Smooth muscle cell (in vitro differentiated cells): ENCODE data around the gene APP. TPM values are rescaled to one million over a fixed set of nuclear protein-coding genes. Genes with fewer than 3 reads are reported as not detected.

ENCODE experiments used
- DNase-seq: peaks from one replicate; lab custom pipeline; 2025; ENCODE audit not compliant: unreplicated experiment; lab: John Stamatoyannopoulos, UW
- H2AFZ ChIP-seq: fragments of 200-600 bp; sonication (generic); 2 replicates; pipeline ENCODE4 v1.6.0; 2016; ENCODE audit warnings: antibody characterized with exemption, low read depth, mild to moderate bottlenecking
- H3F3A ChIP-seq: fragments of 200-600 bp; sonication (generic); 2 replicates; pipeline ENCODE4 v1.6.0; 2017; ENCODE audit warnings: antibody characterized with exemption, low read depth
- H3K27ac ChIP-seq: fragments of 200-600 bp; sonication (generic); 2 replicates; pipeline ENCODE4 v1.5.1; 2016; ENCODE audit warnings: low read depth, mild to moderate bottlenecking
- H3K27me3 ChIP-seq: fragments of 200-600 bp; sonication (generic); 2 replicates; pipeline ENCODE4 v1.6.1; 2016; ENCODE audit warnings: low read depth, mild to moderate bottlenecking
- H3K36me3 ChIP-seq: fragments of 200-600 bp; sonication (generic); 2 replicates; pipeline ENCODE4 v1.5.1; 2016; ENCODE audit warnings: low read depth
- H3K4me1 ChIP-seq: fragments of 200-600 bp; sonication (generic); 2 replicates; pipeline ENCODE4 v1.5.1; 2016; ENCODE audit warnings: low read depth
- H3K4me2 ChIP-seq: fragments of 200-600 bp; sonication (generic); 2 replicates; pipeline ENCODE4 v1.6.0; 2016; ENCODE audit warnings: mild to moderate bottlenecking
- H3K4me3 ChIP-seq: fragments of 200-600 bp; sonication (generic); 2 replicates; pipeline ENCODE4 v1.5.1; 2016; ENCODE audit warnings: mild to moderate bottlenecking
- H3K79me2 ChIP-seq: fragments of 200-600 bp; sonication (generic); 2 replicates; pipeline ENCODE4 v1.6.0; 2016; ENCODE audit warnings: low read depth, mild to moderate bottlenecking
- H3K9ac ChIP-seq: fragments of 200-600 bp; sonication (generic); 2 replicates; pipeline ENCODE4 v1.6.0; 2016; ENCODE audit warnings: low read depth
- H3K9me3 ChIP-seq: fragments of 200-600 bp; sonication (generic); replicated peaks from 2 replicates; pipeline ENCODE4 v1.5.1; 2016; ENCODE audit warnings: low read depth
- H4K20me1 ChIP-seq: fragments of 200-600 bp; sonication (generic); 2 replicates; pipeline ENCODE4 v1.6.0; 2016; ENCODE audit warnings: low read depth
- WGBS: methylation state at CpG from one replicate; pipeline ENCODE4 v1.1.7; 2016; ENCODE audit warnings: low lambda C conversion rate; 5-methylcytosine and 5-hydroxymethylcytosine counted together
- polyA plus RNA-seq: library from polyadenylated mRNA; unstranded; fragments of >200 nt; fragmentation: Nextera tagmentation; extraction: Ambion mirVana; gene quantifications from 2 replicates; pipeline ENCODE4 v1.2.1, GENCODE V29; 2016
- total RNA-seq: library from RNA; depleted of rRNA; stranded (reverse); fragments of >200 nt; gene quantifications from 2 replicates; pipeline ENCODE4 v1.2.3, GENCODE V29; 2014
- TF ChIP-seq, protein P1 (sequence below): fragments of 200-600 bp; sonication (generic); IDR thresholded peaks from 2 replicates; pipeline ENCODE4 v1.5.1; 2017; ENCODE audit warnings: borderline replicate concordance, mild to moderate bottlenecking, antibody characterized with exemption; ENCODE audit not compliant: insufficient read depth, poor library complexity, severe bottlenecking

The APP gene
- total and polyA plus RNA-seq, 2 experiments from 2014 or later = 65.3 to 459 TPM

DNA sequence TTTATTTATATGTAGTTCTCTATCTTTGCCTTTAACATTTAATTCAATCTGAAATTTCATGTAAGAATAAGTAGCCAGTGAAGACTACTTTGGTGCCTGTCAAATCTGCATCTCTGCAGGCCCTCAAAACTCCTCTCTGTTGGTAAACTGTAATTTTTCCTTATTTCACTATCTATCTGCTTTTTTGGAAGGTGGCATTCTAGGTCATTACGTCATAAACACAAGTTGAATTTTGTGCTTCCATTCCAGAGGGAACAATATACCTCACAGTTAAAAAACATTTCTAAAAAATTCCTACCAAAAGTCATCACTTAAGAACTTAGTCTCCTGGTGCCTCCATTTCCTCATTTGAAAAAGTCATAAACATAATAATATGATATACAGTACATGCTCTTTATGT is 259.8 kb downstream of the APP start:
- Histone ChIP-seq H3K27me3 (no peaks in the 10 kb centered on the region), H3K4me3 (no peak overlapping the region), H4K20me1 (peaks cover 10% of the 10 kb centered on the region), H3K4me1 (no peaks in the 10 kb centered on the region), H3F3A (no peaks in the 10 kb centered on the region), H3K9ac (no peak overlapping the region), H3K79me2 (peaks cover 12% of the 10 kb centered on the region), H3K4me2 (no peak overlapping the region), H3K36me3 (peaks cover 9% of the 10 kb centered on the region), H3K9me3 (no peaks in the 10 kb centered on the region), H2AFZ (no peak overlapping the region), H3K27ac (no peak overlapping the region)
- no peak for DNase-seq
- TF ChIP-seq, protein P1, sequence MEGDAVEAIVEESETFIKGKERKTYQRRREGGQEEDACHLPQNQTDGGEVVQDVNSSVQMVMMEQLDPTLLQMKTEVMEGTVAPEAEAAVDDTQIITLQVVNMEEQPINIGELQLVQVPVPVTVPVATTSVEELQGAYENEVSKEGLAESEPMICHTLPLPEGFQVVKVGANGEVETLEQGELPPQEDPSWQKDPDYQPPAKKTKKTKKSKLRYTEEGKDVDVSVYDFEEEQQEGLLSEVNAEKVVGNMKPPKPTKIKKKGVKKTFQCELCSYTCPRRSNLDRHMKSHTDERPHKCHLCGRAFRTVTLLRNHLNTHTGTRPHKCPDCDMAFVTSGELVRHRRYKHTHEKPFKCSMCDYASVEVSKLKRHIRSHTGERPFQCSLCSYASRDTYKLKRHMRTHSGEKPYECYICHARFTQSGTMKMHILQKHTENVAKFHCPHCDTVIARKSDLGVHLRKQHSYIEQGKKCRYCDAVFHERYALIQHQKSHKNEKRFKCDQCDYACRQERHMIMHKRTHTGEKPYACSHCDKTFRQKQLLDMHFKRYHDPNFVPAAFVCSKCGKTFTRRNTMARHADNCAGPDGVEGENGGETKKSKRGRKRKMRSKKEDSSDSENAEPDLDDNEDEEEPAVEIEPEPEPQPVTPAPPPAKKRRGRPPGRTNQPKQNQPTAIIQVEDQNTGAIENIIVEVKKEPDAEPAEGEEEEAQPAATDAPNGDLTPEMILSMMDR = no peak
- WGBS = 95% methylated on average over 1 of the region's 1 CpG

DNA sequence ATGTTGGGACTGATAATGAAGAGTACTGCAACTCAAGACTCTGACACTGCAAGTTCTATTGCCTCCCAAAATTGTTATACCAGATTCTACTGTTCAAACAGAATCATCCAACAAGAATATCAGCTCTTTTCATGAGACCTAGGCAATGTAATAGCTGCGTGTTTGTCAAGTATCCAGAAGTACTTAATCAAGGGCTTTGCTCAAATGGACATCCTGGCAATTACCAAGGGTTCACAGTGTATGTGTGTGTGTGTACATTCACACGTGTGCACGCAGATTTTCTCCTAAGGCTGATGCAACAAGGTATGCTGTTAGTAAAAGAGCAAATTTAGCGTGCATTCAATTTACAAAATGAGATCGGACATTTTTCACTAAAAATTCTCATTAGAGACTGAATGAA is 261.2 kb downstream of the APP start:
- Histone ChIP-seq H3K4me2 (no peak overlapping the region), H2AFZ (no peak overlapping the region), H3K4me1 (no peaks in the 10 kb centered on the region), H3K27ac (no peak overlapping the region), H3F3A (no peaks in the 10 kb centered on the region), H3K27me3 (no peaks in the 10 kb centered on the region), H3K9me3 (no peaks in the 10 kb centered on the region), H3K9ac (no peak overlapping the region), H3K79me2 (peaks cover 5% of the 10 kb centered on the region), H3K36me3 (peaks cover 11% of the 10 kb centered on the region), H4K20me1 (peaks cover 10% of the 10 kb centered on the region), H3K4me3 (no peak overlapping the region)
- 99% methylated on average over 5 of the region's 5 CpGs for WGBS
- TF ChIP-seq, protein P1 = no peak
- DNase-seq = no peak

- H4K20me1 ChIP-seq = peaks cover 10% of the 10 kb centered on the region
- DNase-seq = no peak
- no peak overlapping the region for H2AFZ ChIP-seq
- H3K9ac ChIP-seq = no peak overlapping the region
- peaks cover 11% of the 10 kb centered on the region for H3K36me3 ChIP-seq
- WGBS = 56% methylated on average over 5 of the region's 5 CpGs
- H3K4me3 ChIP-seq = no peak overlapping the region
- H3K27me3 ChIP-seq = no peaks in the 10 kb centered on the region
- H3K4me2 ChIP-seq = peak overlapping the region; percentile 6
- H3F3A ChIP-seq = no peaks in the 10 kb centered on the region
- H3K27ac ChIP-seq = peak overlapping the region; percentile 15
- H3K79me2 ChIP-seq = peaks cover 4% of the 10 kb centered on the region
- H3K9me3 ChIP-seq = no peaks in the 10 kb centered on the region
- TF ChIP-seq, protein P1 = no peak
- no peaks in the 10 kb centered on the region for H3K4me1 ChIP-seq
Measured at GRCh38 chr21:25908495-25908894, 262.1 kb downstream of the APP start.

- Histone ChIP-seq H2AFZ (no peak overlapping the region), H3K36me3 (peaks cover 11% of the 10 kb centered on the region), H3K79me2 (no peaks in the 10 kb centered on the region), H3K9ac (peak overlapping the region; percentile 8), H3K4me3 (no peak overlapping the region), H3K4me1 (no peaks in the 10 kb centered on the region), H3F3A (no peaks in the 10 kb centered on the region), H3K27ac (peak overlapping the region; percentile 15), H3K27me3 (no peaks in the 10 kb centered on the region), H3K4me2 (peak overlapping the region; percentile 6), H3K9me3 (no peaks in the 10 kb centered on the region), H4K20me1 (peaks cover 9% of the 10 kb centered on the region)
- no peak for DNase-seq
- TF ChIP-seq, protein P1 = no peak
- 61% methylated on average over 3 of the region's 3 CpGs for WGBS
Measured at GRCh38 chr21:25907573-25908275, 262.8 kb downstream of the APP start.
